ENCODE measurements around the gene RABAC1.

- no peak for TF ChIP-seq SIN3A (IDR thresholded peaks at IDR 0.05; ENCODE audit: borderline replicate concordance, insufficient read depth, low read length)
- TF ChIP-seq TAF1 (IDR thresholded peaks at IDR 0.05; ENCODE audit: borderline replicate concordance, insufficient read depth, low read length): no peak
- TF ChIP-seq REST (IDR thresholded peaks at IDR 0.05; ENCODE audit: insufficient read depth in 1 of 2, low read depth in 2 of 2, low read length in 2 of 2): no peak
- no peak for TF ChIP-seq POLR2AphosphoS5 (IDR thresholded peaks at IDR 0.05; ENCODE audit: low read depth, low read length)
- TF ChIP-seq FOXP2 (optimal IDR thresholded peaks at IDR 0.05; ENCODE audit: borderline replicate concordance, extremely low read depth, extremely low read length, insufficient read depth): no peak
These were observed 36.5 kb downstream of the RABAC1 start for GRCh38 chr19:41922585-41922984.
